ENCODE results near the gene GFOD1. TPM values are rescaled to one million over a fixed set of nuclear protein-coding genes. Genes with fewer than 3 reads are reported as not detected.

Gene GFOD1
- total RNA-seq = 2.8 and 11.7 TPM in 2 replicates

GRCh38 chr6:13487122-13488014 is at the start of gene GFOD1:
TSS of gene GFOD1 (minus strand) at chr6:13487600. CDS start at chr6:13486890, 710 bp downstream.

GRCh38 chr6:13328076-13328874 is 159.1 kb downstream of the GFOD1 start, which contains the start of gene TBC1D7:
TSS of gene TBC1D7 (minus strand) at chr6:13328537. CDS start at chr6:13326898, 1,639 bp downstream.

Other genes starting within 250 kb of the GFOD1 start
- 14.9 and 17.6 TPM in 2 replicates for gene TBC1D7, start 159.1 kb downstream of the GFOD1 start, total RNA-seq
- gene SIRT5, start 87.0 kb upstream of the GFOD1 start, total RNA-seq = 6.2 and 7.3 TPM in 2 replicates
- gene NOL7, start 127.7 kb upstream of the GFOD1 start, total RNA-seq = 31.8 and 36.0 TPM in 2 replicates
- 52.0 and 67.2 TPM in 2 replicates for gene RANBP9, start 224.2 kb upstream of the GFOD1 start, total RNA-seq